GM12875 (cell line): ENCODE data around the gene SPTBN1.

Source experiments
- H3K4me3 ChIP-seq: one replicate; pipeline ENCODE4 v1.5.1; 2011; ENCODE audit warnings: low read depth, low read length, control low read depth
- CTCF ChIP-seq: IDR thresholded peaks from 2 replicates; pipeline ENCODE4 v1.5.1; 2011; ENCODE audit warnings: low read depth, mild to moderate bottlenecking, control low read depth, inconsistent platforms, low read length, moderate library complexity, borderline replicate concordance; ENCODE audit not compliant: insufficient read depth

The SPTBN1 gene

GRCh38 chr2:54605836-54606235 lies 149.7 kb downstream of the SPTBN1 start:
- no peak overlapping the region for H3K4me3 ChIP-seq
- no peak for TF ChIP-seq CTCF

- no peak overlapping the region for H3K4me3 ChIP-seq
- TF ChIP-seq CTCF = no peak
Measured at GRCh38 chr2:54606393-54606958, 150.3 kb downstream of the SPTBN1 start.

- TF ChIP-seq CTCF = no peak
- no peak overlapping the region for H3K4me3 ChIP-seq
Measured at GRCh38 chr2:54608224-54608623, 152.1 kb downstream of the SPTBN1 start.

- H3K4me3 ChIP-seq = no peak overlapping the region
- TF ChIP-seq CTCF = no peak
Measured at GRCh38 chr2:54609241-54609640, 153.1 kb downstream of the SPTBN1 start.

GRCh38 chr2:54609647-54610046 lies 153.5 kb downstream of the SPTBN1 start:
- no peak for TF ChIP-seq CTCF
- H3K4me3 ChIP-seq = no peak overlapping the region

- no peak for TF ChIP-seq CTCF
- no peak overlapping the region for H3K4me3 ChIP-seq
Measured at GRCh38 chr2:54610700-54611099, 154.6 kb downstream of the SPTBN1 start.

- H3K4me3 ChIP-seq = no peak overlapping the region
- no peak for TF ChIP-seq CTCF
Measured at GRCh38 chr2:54611830-54612545, 155.9 kb downstream of the SPTBN1 start.
